Neural cell (in vitro differentiated cells): Measurements from ENCODE around the gene EEF1AKMT4.

Experiments used
- CTCF ChIP-seq: fragments of 450-650 bp; IDR thresholded peaks from 2 replicates; pipeline ENCODE4 v1.5.1; 2014; ENCODE audit warnings: antibody characterized with exemption, mild to moderate bottlenecking, moderate library complexity; ENCODE audit not compliant: poor library complexity, severe bottlenecking
- TAF1 ChIP-seq: IDR thresholded peaks from 2 replicates; pipeline ENCODE4 v1.6.1; 2012; ENCODE audit warnings: low read depth

DNA sequence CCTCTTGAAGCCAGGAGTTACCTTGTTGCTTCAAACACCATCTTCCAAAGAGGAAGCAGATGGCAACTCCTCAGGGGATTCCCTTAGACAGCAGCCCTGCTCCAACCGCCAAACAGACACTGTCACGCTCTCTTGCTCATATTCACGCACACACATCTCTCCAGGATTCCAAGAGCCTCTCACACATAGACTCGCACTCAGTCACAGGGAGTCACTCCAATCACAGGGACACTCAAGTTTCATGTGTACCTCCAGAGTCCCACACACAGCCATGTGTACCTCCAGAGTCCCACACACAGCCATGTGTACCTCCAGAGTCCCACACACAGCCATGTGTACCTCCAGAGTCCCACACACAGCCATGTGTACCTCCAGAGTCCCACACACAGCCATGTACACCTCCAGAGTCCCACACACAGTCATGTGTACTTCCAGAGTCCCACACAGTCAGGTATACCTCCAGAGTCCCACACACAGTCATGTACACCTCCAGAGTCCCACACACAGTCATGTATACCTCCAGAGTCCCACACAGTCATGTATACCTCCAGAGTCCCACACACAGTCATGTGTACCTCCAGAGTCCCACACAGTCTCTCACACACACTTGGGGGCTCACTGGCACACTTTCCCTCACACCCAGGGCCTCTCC is 14.0 kb upstream of the EEF1AKMT4 start:
- TF ChIP-seq TAF1 (no peak), CTCF (no peak)
